AG09309 (cell line): ENCODE results near the gene LEFTY1.

Source experiments
- DNase-seq: peaks from one replicate; pipeline ENCODE4 v3.0.0-alpha.2; 2010; ENCODE audit warnings: low read depth
- H3K4me3 ChIP-seq: 2 replicates; pipeline ENCODE4 v1.5.1; 2011; ENCODE audit warnings: mild to moderate bottlenecking, low read depth, low read length, moderate library complexity; ENCODE audit not compliant: control insufficient read depth
- CTCF ChIP-seq: IDR thresholded peaks from 2 replicates; pipeline ENCODE4 v1.5.1; 2011; ENCODE audit warnings: mild to moderate bottlenecking, low read depth, low read length, inconsistent platforms; ENCODE audit not compliant: insufficient read depth, control insufficient read depth; ENCODE audit errors: missing control alignments

Gene LEFTY1

GRCh38 chr1:225908013-225908640 lies 19.2 kb upstream of the LEFTY1 start:
- TF ChIP-seq CTCF: no peak
- H3K4me3 ChIP-seq: no peak overlapping the region
- DNase-seq: no peak

- no peak overlapping the region for H3K4me3 ChIP-seq
- DNase-seq: no peak
- no peak for TF ChIP-seq CTCF
These were observed 18.4 kb upstream of the LEFTY1 start for GRCh38 chr1:225907341-225907740.

GRCh38 chr1:225906467-225906866 lies 17.5 kb upstream of the LEFTY1 start:
- no peak overlapping the region for H3K4me3 ChIP-seq
- TF ChIP-seq CTCF: no peak
- DNase-seq: no peak

GRCh38 chr1:225903623-225904022 lies 14.7 kb upstream of the LEFTY1 start:
- no peak overlapping the region for H3K4me3 ChIP-seq
- DNase-seq: no peak
- no peak for TF ChIP-seq CTCF

- no peak for TF ChIP-seq CTCF
- no peak overlapping the region for H3K4me3 ChIP-seq
- DNase-seq: no peak
These were observed 10.3 kb upstream of the LEFTY1 start for GRCh38 chr1:225899044-225899925.

- no peak for TF ChIP-seq CTCF
- DNase-seq: no peak
- H3K4me3 ChIP-seq: no peak overlapping the region
These were observed 8.9 kb upstream of the LEFTY1 start for GRCh38 chr1:225897595-225898514.
